Vagina (tissue), 2 donors: Measurements from ENCODE around the gene TRAPPC1. TPM values are rescaled to one million over a fixed set of nuclear protein-coding genes. Genes with fewer than 3 reads are reported as not detected.
"Not testable (repeated sequence)": the region's sequence is repeated elsewhere in the genome, so short reads cannot be mapped to it uniquely, and the experiment has no call there.

Source experiments
- DNase-seq, 2 donors: peaks; one replicate each; pipeline ENCODE4 v3.0.0-alpha.2; 2017; ENCODE audit errors: extremely low spot score in 2 of 2
- H3K27ac ChIP-seq: fragments of 200-600 bp; sonication (generic); one replicate; pipeline ENCODE4 v1.5.1; 2019
- H3K27me3 ChIP-seq: fragments of 200-600 bp; sonication (generic); one replicate; pipeline ENCODE4 v1.5.1; 2019
- H3K36me3 ChIP-seq, 2 donors: fragments of 200-600 bp; sonication (generic); one replicate each; pipeline ENCODE4 v1.5.1; 2017 to 2019
- H3K4me1 ChIP-seq: fragments of 200-600 bp; sonication (generic); one replicate; pipeline ENCODE4 v1.5.1; 2019
- H3K4me3 ChIP-seq, 2 donors: fragments of 200-600 bp; sonication (generic); 1 replicate in 1 of 2; 2 replicates in 1 of 2; pipeline ENCODE4 v1.5.1; 2016 to 2019
- H3K9me3 ChIP-seq: fragments of 200-600 bp; sonication (generic); one replicate; pipeline ENCODE4 v1.5.1; 2019
- POLR2A ChIP-seq, 2 donors: fragments of 450-650 bp; IDR thresholded peaks; one replicate each; pipeline ENCODE4 v1.6.1; 2017; ENCODE audit warnings: antibody characterized with exemption in 2 of 2, mild to moderate bottlenecking in 2 of 2, moderate library complexity in 2 of 2
- POLR2AphosphoS5 ChIP-seq, 2 donors: sonication (generic); formaldehyde crosslinking; IDR thresholded peaks; one replicate each; pipeline ENCODE4 v1.9.0; 2017; ENCODE audit warnings: antibody characterized with exemption in 2 of 2, mild to moderate bottlenecking in 2 of 2, low read depth in 1 of 2; ENCODE audit not compliant: insufficient read depth in 1 of 2
- intact Hi-C: fragments of 100-400 bp; cut with DNase I; formaldehyde crosslinking; loops from one replicate; pipeline ENCODE4 v1.15.1; 2023
- total RNA-seq: library from RNA; depleted of rRNA; stranded (reverse); fragments of >200 nt; gene quantifications from one replicate; pipeline ENCODE4 v1.2.3, GENCODE V29; 2016
- TF ChIP-seq, protein P1 (sequence below), 3 experiments: fragments of 450-650 bp in 2 of 3; fragments of 200-600 bp in 1 of 3; sonication (generic) in 1 of 3; IDR thresholded peaks; one replicate each; pipeline ENCODE4 v1.5.1; 2017 to 2019; ENCODE audit warnings: antibody characterized with exemption in 3 of 3, mild to moderate bottlenecking in 2 of 3, moderate library complexity in 2 of 3

TRAPPC1 gene
- total RNA-seq, 1 donor from 2014 or later: 74.4 TPM

DNA sequence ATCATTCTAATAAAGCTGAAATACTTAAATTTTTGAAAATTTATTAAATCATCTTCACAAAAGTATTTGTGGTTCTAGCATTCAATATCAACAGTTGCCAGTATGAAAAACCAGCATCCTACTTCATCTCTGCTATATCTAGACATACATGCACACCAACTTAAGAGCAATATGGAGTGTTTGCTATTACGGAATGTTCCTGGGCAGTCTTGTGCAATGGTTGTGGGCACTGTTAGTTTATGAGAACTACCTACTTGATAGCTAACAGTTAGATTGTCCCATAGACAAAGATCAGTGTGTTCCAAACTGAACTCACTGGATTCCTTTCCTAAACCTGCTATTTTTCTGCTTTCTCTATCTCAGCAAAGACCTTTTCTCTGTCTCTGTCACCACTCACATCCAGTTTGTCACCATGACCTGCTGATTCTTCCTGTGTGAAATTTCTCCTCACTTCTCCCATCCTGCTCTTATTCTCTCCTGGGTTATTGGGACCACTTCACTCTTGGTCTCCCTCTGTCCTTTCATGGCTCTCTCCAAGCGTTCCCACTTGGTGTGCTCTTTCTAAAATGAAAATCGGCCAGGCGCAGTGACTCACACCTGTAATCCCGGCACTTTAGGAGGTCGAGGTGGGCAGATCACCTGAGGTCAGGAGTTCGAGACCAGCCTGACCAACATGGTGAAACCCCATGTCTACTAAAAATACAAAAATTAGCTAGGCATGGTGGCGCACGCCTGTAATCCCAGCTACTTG is 27.9 kb upstream of the TRAPPC1 start:
- Histone ChIP-seq H3K27me3 (no peaks in the 10 kb centered on the region), H3K4me1 (no peaks in the 10 kb centered on the region), H3K27ac (no peak overlapping the region), H3K9me3 (no peaks in the 10 kb centered on the region), H3K4me3 (no peak overlapping the region), H3K36me3 (no peaks in the 10 kb centered on the region)
- intact Hi-C loops: no loop called here
- TF ChIP-seq, protein P1, sequence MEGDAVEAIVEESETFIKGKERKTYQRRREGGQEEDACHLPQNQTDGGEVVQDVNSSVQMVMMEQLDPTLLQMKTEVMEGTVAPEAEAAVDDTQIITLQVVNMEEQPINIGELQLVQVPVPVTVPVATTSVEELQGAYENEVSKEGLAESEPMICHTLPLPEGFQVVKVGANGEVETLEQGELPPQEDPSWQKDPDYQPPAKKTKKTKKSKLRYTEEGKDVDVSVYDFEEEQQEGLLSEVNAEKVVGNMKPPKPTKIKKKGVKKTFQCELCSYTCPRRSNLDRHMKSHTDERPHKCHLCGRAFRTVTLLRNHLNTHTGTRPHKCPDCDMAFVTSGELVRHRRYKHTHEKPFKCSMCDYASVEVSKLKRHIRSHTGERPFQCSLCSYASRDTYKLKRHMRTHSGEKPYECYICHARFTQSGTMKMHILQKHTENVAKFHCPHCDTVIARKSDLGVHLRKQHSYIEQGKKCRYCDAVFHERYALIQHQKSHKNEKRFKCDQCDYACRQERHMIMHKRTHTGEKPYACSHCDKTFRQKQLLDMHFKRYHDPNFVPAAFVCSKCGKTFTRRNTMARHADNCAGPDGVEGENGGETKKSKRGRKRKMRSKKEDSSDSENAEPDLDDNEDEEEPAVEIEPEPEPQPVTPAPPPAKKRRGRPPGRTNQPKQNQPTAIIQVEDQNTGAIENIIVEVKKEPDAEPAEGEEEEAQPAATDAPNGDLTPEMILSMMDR (IDR thresholded peaks at IDR 0.05): no peak
- TF ChIP-seq POLR2AphosphoS5 (IDR thresholded peaks at IDR 0.05; ENCODE audit: insufficient read depth in 1 of 2, low read depth in 1 of 2) (no peak), POLR2A (IDR thresholded peaks at IDR 0.05) (no peak)
- no peak for DNase-seq

DNA sequence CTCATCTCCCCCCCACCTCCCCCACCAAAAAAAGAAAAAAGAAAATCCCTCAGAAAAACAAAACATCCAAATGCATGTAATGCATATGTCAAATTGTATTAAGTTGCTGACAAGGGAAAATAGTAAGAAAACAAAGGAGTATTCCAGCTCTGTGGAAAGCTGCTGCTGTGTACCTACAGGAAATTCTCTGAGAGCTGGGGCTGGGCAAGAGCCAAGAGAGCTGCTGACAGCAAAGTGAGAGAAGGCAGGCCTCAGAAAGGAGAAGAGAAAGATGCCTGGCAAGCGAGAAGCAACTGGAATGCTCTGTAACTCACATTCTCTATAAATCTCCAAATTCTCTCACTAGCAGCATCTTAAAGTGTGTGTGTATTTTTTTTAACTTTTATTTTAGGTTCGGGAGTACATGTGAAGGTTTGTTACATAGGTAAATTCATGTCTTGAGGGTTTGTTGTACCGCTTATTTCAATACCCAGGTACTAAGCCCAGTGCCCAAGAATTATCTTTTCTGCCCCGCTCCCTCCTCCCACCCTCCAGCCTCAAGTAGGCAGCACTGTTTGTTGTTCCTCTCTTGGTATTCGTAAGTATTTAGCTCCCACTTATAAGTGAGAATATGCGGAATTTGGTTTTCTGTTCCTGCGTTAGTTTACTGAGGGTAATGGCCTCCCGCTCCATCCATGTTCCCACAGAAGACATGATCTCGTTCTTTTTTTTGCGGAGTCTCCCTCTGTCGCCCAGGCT is 24.7 kb upstream of the TRAPPC1 start:
- Histone ChIP-seq H3K9me3 (no peaks in the 10 kb centered on the region), H3K4me3 (no peak overlapping the region), H3K27me3 (no peaks in the 10 kb centered on the region), H3K36me3 (no peaks in the 10 kb centered on the region), H3K27ac (no peak overlapping the region), H3K4me1 (no peaks in the 10 kb centered on the region)
- TF ChIP-seq POLR2A (IDR thresholded peaks at IDR 0.05): no peak
- no peak for TF ChIP-seq POLR2AphosphoS5 (IDR thresholded peaks at IDR 0.05; ENCODE audit: insufficient read depth in 1 of 2, low read depth in 1 of 2)
- TF ChIP-seq, protein P1 (IDR thresholded peaks at IDR 0.05): no peak
- intact Hi-C loops: no loop called here
- no peak for DNase-seq

DNA sequence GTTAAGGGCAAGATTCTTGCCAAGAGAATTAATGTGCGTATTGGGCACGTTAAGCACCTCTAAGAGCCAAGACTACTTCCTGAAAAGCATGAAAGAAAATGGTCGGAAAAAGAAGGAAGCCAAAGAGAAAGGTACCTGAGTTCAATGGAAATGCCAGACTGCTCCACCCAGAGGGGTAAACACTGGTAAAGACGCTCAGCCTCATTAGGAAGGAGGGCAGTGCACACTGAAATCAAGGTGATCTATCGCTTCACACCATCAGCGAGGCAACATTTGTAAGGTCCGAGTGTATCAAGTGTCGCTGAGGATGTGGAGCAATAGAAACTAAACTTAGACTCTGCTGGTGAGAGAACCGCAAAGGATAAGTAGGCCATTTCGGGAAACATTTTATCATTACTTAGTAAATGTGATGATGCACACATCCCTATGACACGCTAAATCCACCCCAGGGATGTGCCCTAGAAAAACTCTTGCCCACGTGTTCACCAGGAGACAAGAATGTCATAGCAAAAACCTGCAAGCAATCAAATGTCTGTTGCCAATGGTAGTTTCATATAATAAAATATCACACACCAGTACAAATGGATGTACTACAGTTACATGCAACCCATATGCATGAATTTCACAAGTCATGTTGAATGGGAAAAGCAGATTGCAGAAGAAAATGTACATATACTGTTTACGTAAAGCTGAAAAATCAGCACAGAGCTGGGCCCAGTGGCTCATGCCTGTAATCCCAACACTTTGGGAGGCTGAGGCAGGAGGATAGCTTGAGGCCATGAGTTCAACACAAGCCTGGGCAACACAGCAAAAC is 23.9 kb upstream of the TRAPPC1 start:
- TF ChIP-seq POLR2A (IDR thresholded peaks at IDR 0.05): no peak
- H3K9me3 ChIP-seq: no peaks in the 10 kb centered on the region

DNA sequence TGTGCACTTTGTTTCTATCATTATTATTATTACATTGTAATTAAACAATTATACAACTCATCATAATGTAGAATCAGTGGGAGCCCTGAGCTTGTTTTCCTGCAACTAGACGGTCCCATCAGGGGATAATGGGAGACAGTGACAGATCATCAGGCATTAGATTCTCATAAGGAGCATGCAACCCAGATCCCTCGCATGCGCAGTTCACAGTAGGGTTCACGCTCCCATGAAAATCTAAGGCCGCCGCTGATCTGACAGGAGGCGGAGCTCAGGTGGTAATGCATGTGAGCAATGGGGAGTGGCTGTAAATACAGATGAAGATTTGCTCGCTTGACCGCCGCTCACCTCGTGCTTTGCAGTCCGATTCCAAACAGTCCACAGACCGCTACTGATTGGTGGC is 21.5 kb upstream of the TRAPPC1 start:
- H3K9me3 ChIP-seq, intact Hi-C loops, H3K4me1 ChIP-seq, DNase-seq, H3K4me3 ChIP-seq, H3K27me3 ChIP-seq, H3K27ac ChIP-seq: not testable (repeated sequence)
- peaks cover 0 to 10% of the 10 kb centered on the region in 2 donors for H3K36me3 ChIP-seq

More for the DNA sequence above, 23.9 kb upstream of the TRAPPC1 start:
- H3K4me3 ChIP-seq: no peak overlapping the region
- intact Hi-C loops: no loop called here
- DNase-seq: no peak
- no peaks in the 10 kb centered on the region for H3K4me1 ChIP-seq
- no peaks in the 10 kb centered on the region for H3K27me3 ChIP-seq
- H3K27ac ChIP-seq: no peak overlapping the region
- no peaks in the 10 kb centered on the region for H3K36me3 ChIP-seq

DNA sequence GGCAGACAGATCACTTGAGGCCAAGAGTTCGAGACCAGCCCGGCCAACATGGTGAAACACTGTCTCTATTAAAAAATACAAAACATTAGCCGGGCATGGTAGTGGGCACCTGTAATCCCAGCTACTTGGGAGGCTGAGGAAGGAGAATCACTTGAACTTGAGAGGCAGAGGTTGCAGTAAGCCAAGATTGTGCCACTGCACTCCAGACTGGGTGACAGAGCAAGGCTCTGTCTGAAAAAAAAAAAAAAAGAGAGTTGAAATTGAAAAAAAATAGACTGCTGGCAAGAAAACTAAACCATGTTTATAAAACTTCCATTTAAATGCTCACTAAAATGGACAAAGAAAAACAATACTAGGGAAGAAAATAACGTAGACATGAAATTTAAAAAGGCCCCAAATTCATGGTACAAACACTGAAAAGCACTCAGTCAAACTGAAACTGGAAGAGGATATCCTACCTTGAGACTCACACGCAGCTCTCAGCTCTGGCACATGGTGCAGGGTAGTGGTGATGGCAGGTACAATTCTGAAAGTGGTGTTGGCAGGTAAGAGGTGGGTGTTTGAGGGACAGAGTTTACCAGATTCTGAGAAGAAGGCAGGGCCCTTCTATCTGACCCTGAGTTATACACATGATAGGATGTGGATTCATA is 19.5 kb upstream of the TRAPPC1 start:
- no peak overlapping the region for H3K4me3 ChIP-seq
- no peaks in the 10 kb centered on the region for H3K27me3 ChIP-seq
- no peaks in the 10 kb centered on the region for H3K9me3 ChIP-seq
- peaks cover 0 to 29% of the 10 kb centered on the region in 2 donors for H3K36me3 ChIP-seq
- intact Hi-C loops: no loop called here
- no peak overlapping the region for H3K27ac ChIP-seq
- no peak for DNase-seq
- TF ChIP-seq POLR2AphosphoS5 (IDR thresholded peaks at IDR 0.05; ENCODE audit: insufficient read depth in 1 of 2, low read depth in 1 of 2) (no peak), POLR2A (IDR thresholded peaks at IDR 0.05) (no peak)
- TF ChIP-seq, protein P1 (IDR thresholded peaks at IDR 0.05): no peak
- H3K4me1 ChIP-seq: no peaks in the 10 kb centered on the region
